HepG2 (cell line): ENCODE data around the gene CAND2. TPM values are rescaled to one million over a fixed set of nuclear protein-coding genes. Genes with fewer than 3 reads are reported as not detected.
A peak's percentile ranks its signal among the peaks of the same experiment; 100 is the strongest.

ENCODE experiments used
- ATF2 ChIP-seq: sonication (generic); formaldehyde crosslinking; IDR thresholded peaks from 2 replicates; pipeline ENCODE4 v1.4.0; 2020; ENCODE audit warnings: missing genetic modification reagents
- KDM5B ChIP-seq: sonication (generic); formaldehyde crosslinking; IDR thresholded peaks from 2 replicates; pipeline ENCODE4 v1.4.0; 2020; ENCODE audit warnings: missing genetic modification reagents, mild to moderate bottlenecking, borderline replicate concordance
- PAF1 ChIP-seq: IDR thresholded peaks from 2 replicates; pipeline ENCODE4 v1.6.1; 2016; ENCODE audit warnings: missing genetic modification reagents, missing compliant biosample characterization
- REL ChIP-seq: sonication (generic); formaldehyde crosslinking; conservative IDR thresholded peaks from 2 replicates; pipeline ENCODE4 v1.8.0; 2022; ENCODE audit warnings: mild to moderate bottlenecking, missing genetic modification reagents, moderate library complexity
- SIN3B ChIP-seq: fragments of 150-350 bp; IDR thresholded peaks from 2 replicates; pipeline ENCODE4 v1.6.1; 2014; ENCODE audit warnings: low read length
- SNAI1 ChIP-seq: sonication (generic); formaldehyde crosslinking; IDR thresholded peaks from 2 replicates; pipeline ENCODE4 v1.5.0; 2020; ENCODE audit warnings: mild to moderate bottlenecking, missing genetic modification reagents, borderline replicate concordance
- SNRNP70 ChIP-seq: fragments of 200-400 bp; formaldehyde crosslinking; IDR thresholded peaks from 2 replicates; pipeline ENCODE4 v1.6.1; 2017; ENCODE audit warnings: mild to moderate bottlenecking, low read depth, low read length, moderate library complexity
- SSRP1 ChIP-seq: IDR thresholded peaks from 2 replicates; pipeline ENCODE4 v1.6.1; 2016; ENCODE audit warnings: control low read depth
- ZNF33B ChIP-seq: sonication (generic); formaldehyde crosslinking; IDR thresholded peaks from 2 replicates; pipeline ENCODE4 v1.5.1; 2020; ENCODE audit warnings: mild to moderate bottlenecking, missing genetic modification reagents
- polyA plus RNA-seq, 8 experiments: library from polyadenylated mRNA; depleted of rRNA in 3 of 8; stranded (reverse) in 7 of 8; unstranded in 1 of 8; fragments of >200 nt; fragmentation: Illumina TruSeq in 4 of 8; extraction: Trizol in 4 of 8; gene quantifications; 2 replicates each; pipeline versions ENCODE4 v1.2.1 to v1.2.3, GENCODE V29; 2011 to 2016; ENCODE audit warnings: low read depth in 4 of 8, missing spikeins in 1 of 8, mixed read lengths in 1 of 8; ENCODE audit not compliant: insufficient read depth in 1 of 8
- total RNA-seq, 5 experiments: library from RNA; depleted of rRNA; stranded (reverse); fragments of >200 nt; fragmentation: Illumina TruSeq; extraction: Trizol; gene quantifications; 2 replicates each; pipeline ENCODE4 v1.2.3, GENCODE V29; 2016; ENCODE audit warnings: low read depth in 1 of 5
- TF ChIP-seq, protein P1 (sequence below): sonication (generic); formaldehyde crosslinking; conservative IDR thresholded peaks from 2 replicates; pipeline ENCODE4 v1.4.0; 2020; ENCODE audit warnings: missing genetic modification reagents

The CAND2 gene
- total and polyA plus RNA-seq, 2 of the 13 experiments (the other 11 are each of a cell fraction or from before 2014, with no cell fraction given), result 0.01 TPM; not detected in 1

GRCh38 chr3:12840591-12841148 lies 44.2 kb downstream of the CAND2 start (continued):
- TF ChIP-seq KDM5B (0 out of 2 replicates have a peak, but pooled peaks have one; percentile 6), REL (0 out of 2 replicates have a peak, but pooled peaks have one; percentile 47), SSRP1 (CRISPR knock-in tag) (peak; percentile 71; the same call in 1 of the 2 replicates), ATF2 (CRISPR knock-in tag) (no peak), SNRNP70 (no peak), ZNF33B (CRISPR knock-in tag) (0 out of 2 replicates have a peak, but pooled peaks have one; percentile 16), SNAI1 (peak; percentile 54; the same call in 1 of the 2 replicates), PAF1 (no peak), SIN3B (no peak)
- TF ChIP-seq, protein P1, sequence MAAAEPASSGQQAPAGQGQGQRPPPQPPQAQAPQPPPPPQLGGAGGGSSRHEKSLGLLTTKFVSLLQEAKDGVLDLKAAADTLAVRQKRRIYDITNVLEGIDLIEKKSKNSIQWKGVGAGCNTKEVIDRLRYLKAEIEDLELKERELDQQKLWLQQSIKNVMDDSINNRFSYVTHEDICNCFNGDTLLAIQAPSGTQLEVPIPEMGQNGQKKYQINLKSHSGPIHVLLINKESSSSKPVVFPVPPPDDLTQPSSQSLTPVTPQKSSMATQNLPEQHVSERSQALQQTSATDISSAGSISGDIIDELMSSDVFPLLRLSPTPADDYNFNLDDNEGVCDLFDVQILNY (CRISPR knock-in tag), result no peak
